Measurements from ENCODE around the gene KPNA6. TPM values are rescaled to one million over a fixed set of nuclear protein-coding genes. Genes with fewer than 3 reads are reported as not detected.

Gene KPNA6
- total and polyA plus RNA-seq, 9 of the 15 experiments (the other 6 are each of a cell fraction or from before 2014, with no cell fraction given), result 20.1 to 54.6 (median 32.2) TPM

DNA sequence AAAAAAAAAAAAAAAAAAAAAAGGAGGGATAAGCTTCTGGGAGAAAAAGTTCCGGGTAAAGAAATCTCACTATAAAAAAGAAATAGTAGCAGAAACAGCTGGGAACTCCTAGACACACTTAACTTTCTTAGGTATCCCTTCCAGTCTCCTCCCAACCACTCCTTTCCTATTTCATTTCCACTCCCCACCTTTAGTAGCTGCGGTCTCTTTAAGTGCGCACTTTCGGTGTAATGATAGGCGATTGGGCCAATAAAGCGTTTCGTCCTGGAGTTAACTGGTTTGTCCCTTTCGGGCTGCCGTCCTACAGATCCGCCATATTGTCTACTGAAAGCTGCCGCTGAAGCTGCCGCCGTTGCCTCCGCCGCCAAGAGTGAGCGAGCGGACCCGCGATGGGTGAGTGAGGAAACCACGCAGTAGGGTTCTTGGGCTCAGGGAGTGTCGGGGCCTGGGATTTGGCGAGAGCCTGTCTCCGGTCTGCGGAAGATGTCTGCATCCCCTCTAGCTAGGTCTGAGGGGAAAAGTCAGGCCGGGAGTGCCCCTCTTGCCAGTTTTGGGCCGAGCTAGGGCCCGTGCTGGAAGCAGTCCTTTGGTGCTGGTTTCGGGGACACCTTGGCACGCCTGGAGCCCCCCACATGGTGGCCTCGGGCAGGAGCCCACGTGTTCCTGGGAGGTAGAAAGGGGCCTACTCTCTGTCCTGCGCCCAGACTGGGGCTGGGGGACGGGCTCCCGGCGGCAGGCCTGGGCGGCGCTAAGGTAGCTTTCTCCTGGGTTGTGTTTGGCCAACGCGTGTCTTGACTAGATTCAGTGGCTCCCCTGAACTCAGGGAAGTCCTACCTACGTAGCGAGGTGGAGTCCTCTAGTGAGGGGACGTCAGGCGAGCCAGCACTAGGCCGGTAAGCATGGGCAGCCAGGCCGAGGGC, at the start of gene KPNA6 (continued):
- TF ChIP-seq, protein P1, sequence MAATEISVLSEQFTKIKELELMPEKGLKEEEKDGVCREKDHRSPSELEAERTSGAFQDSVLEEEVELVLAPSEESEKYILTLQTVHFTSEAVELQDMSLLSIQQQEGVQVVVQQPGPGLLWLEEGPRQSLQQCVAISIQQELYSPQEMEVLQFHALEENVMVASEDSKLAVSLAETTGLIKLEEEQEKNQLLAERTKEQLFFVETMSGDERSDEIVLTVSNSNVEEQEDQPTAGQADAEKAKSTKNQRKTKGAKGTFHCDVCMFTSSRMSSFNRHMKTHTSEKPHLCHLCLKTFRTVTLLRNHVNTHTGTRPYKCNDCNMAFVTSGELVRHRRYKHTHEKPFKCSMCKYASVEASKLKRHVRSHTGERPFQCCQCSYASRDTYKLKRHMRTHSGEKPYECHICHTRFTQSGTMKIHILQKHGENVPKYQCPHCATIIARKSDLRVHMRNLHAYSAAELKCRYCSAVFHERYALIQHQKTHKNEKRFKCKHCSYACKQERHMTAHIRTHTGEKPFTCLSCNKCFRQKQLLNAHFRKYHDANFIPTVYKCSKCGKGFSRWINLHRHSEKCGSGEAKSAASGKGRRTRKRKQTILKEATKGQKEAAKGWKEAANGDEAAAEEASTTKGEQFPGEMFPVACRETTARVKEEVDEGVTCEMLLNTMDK (IDR thresholded peaks at IDR 0.05; ENCODE audit: borderline replicate concordance, insufficient read depth, low read depth, low read length, poor library complexity, severe bottlenecking), result no peak
- TF ChIP-seq RCOR1 (IDR thresholded peaks at IDR 0.05; ENCODE audit: borderline replicate concordance in 1 of 2, low read depth in 2 of 2, low read length in 2 of 2) (peak in 1 of 2 experiments; percentile 55; a peak in 1 of 4 replicates), XRCC5 (IDR thresholded peaks at IDR 0.05; ENCODE audit: low read depth, low read length) (peak; percentile 77; the same call in 1 of the 2 replicates), ZNF184 (CRISPR knock-in tag; IDR thresholded peaks at IDR 0.05) (no peak), ATF7 (IDR thresholded peaks at IDR 0.05) (peak; percentile 73), PHF8 (IDR thresholded peaks at IDR 0.05; ENCODE audit: borderline replicate concordance, low read length) (peak; percentile 81; the same call in 1 of the 2 replicates), SMAD1 (IDR thresholded peaks at IDR 0.05; ENCODE audit: low read depth, low read length, partially characterized antibody) (peak; percentile 60), CCNT2 (IDR thresholded peaks at IDR 0.05; ENCODE audit: borderline replicate concordance, extremely low read depth, insufficient read length, low read depth, low read length) (peak; percentile 16), MEF2A (IDR thresholded peaks at IDR 0.05; ENCODE audit: control insufficient read depth, low read depth, low read length) (0 out of 2 replicates have a peak, but pooled peaks have one; percentile 11), CBX1 (IDR thresholded peaks at IDR 0.05; ENCODE audit: low read depth) (0 out of 2 replicates have a peak, but pooled peaks have one; percentile 44), ARHGAP35 (IDR thresholded peaks at IDR 0.05; ENCODE audit: partially characterized antibody) (no peak), NR3C1 (CRISPR knock-in tag; IDR thresholded peaks at IDR 0.05) (no peak), DPF2 (IDR thresholded peaks at IDR 0.05) (0 out of 2 replicates have a peak, but pooled peaks have one; percentile 11), SAP30 (IDR thresholded peaks at IDR 0.05; ENCODE audit: borderline replicate concordance, insufficient read depth, low read depth, low read length, poor library complexity, severe bottlenecking) (peak; percentile 78), CEBPG (CRISPR knock-in tag; IDR thresholded peaks at IDR 0.05) (peak; percentile 57), CEBPG (tag; conservative IDR thresholded peaks at IDR 0.05 in 1 of 2, IDR thresholded peaks at IDR 0.05 in 1 of 2) (peak; percentile 45 to 67; a peak in 3 of 4 replicates), MYBL2 (IDR thresholded peaks at IDR 0.05; ENCODE audit: low read depth) (no peak), MYBL2 (CRISPR knock-in tag; IDR thresholded peaks at IDR 0.05; ENCODE audit: borderline replicate concordance) (no peak), SNRNP70 (optimal IDR thresholded peaks at IDR 0.05; ENCODE audit: low read depth, low read length) (no peak), FOXK1 (CRISPR knock-in tag; IDR thresholded peaks at IDR 0.05; ENCODE audit: borderline replicate concordance) (peak; percentile 97), MTA1 (IDR thresholded peaks at IDR 0.05; ENCODE audit: borderline replicate concordance) (peak; percentile 64; the same call in 1 of the 2 replicates), HNRNPK (IDR thresholded peaks at IDR 0.05; ENCODE audit: low read depth, low read length, poor library complexity, severe bottlenecking) (no peak), ZNF224 (CRISPR knock-in tag; IDR thresholded peaks at IDR 0.05) (no peak; the same call in 1 of the 2 replicates)
- TF ChIP-seq, protein P2, sequence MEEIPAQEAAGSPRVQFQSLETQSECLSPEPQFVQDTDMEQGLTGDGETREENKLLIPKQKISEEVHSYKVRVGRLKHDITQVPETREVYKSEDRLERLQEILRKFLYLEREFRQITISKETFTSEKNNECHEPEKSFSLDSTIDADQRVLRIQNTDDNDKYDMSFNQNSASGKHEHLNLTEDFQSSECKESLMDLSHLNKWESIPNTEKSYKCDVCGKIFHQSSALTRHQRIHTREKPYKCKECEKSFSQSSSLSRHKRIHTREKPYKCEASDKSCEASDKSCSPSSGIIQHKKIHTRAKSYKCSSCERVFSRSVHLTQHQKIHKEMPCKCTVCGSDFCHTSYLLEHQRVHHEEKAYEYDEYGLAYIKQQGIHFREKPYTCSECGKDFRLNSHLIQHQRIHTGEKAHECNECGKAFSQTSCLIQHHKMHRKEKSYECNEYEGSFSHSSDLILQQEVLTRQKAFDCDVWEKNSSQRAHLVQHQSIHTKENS (CRISPR knock-in tag; IDR thresholded peaks at IDR 0.05), result no peak
